Muscle layer of colon (tissue), 2 donors: ENCODE data around the gene NCOA3.

Experiments used
- H3K27ac ChIP-seq: one replicate; pipeline ENCODE4 v1.7.0; 2013; ENCODE audit warnings: low read depth, mild to moderate bottlenecking, low read length, moderate library complexity
- H3K27me3 ChIP-seq, 2 donors: one replicate each; pipeline ENCODE4 v1.7.0; 2013; ENCODE audit warnings: low read length in 2 of 2, mild to moderate bottlenecking in 2 of 2; ENCODE audit not compliant: insufficient read depth in 2 of 2, control insufficient read depth in 1 of 2
- H3K36me3 ChIP-seq: one replicate; pipeline ENCODE4 v1.7.0; 2013; ENCODE audit warnings: mild to moderate bottlenecking, low read length; ENCODE audit not compliant: insufficient read depth
- H3K4me1 ChIP-seq: one replicate; pipeline ENCODE4 v1.7.0; 2013; ENCODE audit warnings: mild to moderate bottlenecking, low read length; ENCODE audit not compliant: insufficient read depth
- H3K4me3 ChIP-seq, 2 donors: one replicate each; pipeline ENCODE4 v1.7.0; 2013; ENCODE audit warnings: low read length in 2 of 2, low read depth in 1 of 2, mild to moderate bottlenecking in 1 of 2, moderate library complexity in 1 of 2
- H3K9ac ChIP-seq: one replicate; pipeline ENCODE4 v1.7.0; 2013; ENCODE audit warnings: low read length
- H3K9me3 ChIP-seq: one replicate; pipeline ENCODE4 v1.7.0; 2013; ENCODE audit warnings: mild to moderate bottlenecking, low read length
- donor health status: abdominal sarcoma.
- donor health status: Adenocarcinoma of cecum.

Gene NCOA3

GRCh38 chr20:47655635-47656034 is 153.9 kb downstream of the NCOA3 start:
- Histone ChIP-seq H3K4me3 (no peak overlapping the region), H3K36me3 (peaks cover 34% of the 10 kb centered on the region), H3K27ac (no peak overlapping the region), H3K9ac (no peak overlapping the region), H3K9me3 (no peaks in the 10 kb centered on the region), H3K4me1 (no peaks in the 10 kb centered on the region), H3K27me3 (no peaks in the 10 kb centered on the region)

DNA sequence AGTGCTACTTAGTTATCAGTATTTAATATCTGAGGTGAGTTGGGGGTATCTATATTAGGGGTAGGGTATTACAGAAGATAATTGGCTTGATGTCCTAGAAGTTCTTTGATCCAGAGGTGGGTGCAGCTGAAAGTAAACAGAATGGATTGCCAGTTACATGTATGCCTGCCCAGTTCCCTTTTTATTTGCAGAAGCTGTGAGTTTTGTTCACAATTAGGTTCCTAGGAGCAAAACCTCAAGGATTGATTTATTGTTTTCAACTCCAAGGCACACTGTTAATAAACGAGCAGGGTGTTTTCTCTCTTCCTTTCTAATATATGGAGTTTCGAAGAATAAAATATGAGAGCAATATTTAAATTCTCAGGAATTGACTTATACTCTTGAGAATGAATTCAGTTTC is 154.6 kb downstream of the NCOA3 start:
- no peaks in the 10 kb centered on the region for H3K9me3 ChIP-seq
- no peaks in the 10 kb centered on the region for H3K27me3 ChIP-seq
- no peak overlapping the region for H3K27ac ChIP-seq
- H3K4me3 ChIP-seq = no peak overlapping the region
- H3K9ac ChIP-seq = no peak overlapping the region
- H3K4me1 ChIP-seq = no peaks in the 10 kb centered on the region
- H3K36me3 ChIP-seq = peaks cover 30% of the 10 kb centered on the region

DNA sequence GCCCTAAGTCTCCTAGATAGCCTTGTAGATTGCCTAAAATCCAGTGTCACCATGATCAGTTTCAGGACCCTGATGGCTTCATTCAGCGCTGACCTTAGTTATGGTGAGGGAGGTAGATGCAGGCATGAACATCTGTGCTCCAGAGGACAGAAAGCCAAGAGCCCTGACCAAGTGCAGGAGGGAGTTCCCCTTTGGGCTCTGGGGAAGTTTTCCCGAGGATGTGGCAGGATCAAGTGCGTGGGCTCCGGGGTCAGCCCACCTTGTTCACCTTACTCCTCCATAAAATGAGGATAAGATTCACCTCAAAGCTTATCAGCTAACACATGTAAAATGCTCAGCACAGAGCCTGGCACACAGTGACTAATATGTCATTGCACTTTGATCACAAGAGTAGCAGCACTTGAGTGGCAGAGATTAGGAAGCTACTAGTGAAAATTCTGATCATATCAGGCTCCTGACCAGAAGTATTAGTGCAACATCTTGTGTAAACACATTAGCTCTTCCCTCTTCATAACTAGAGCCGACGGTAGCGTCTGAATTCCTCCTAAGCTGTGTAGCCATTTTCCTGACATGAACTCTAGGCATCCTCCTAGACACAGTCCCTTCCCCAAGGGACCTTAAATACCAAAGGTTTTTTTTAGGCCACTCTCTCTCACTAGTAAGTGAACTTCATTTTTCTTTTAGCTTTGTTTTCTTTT is 158.4 kb downstream of the NCOA3 start:
- no peak overlapping the region for H3K9ac ChIP-seq
- H3K9me3 ChIP-seq = no peaks in the 10 kb centered on the region
- no peaks in the 10 kb centered on the region for H3K27me3 ChIP-seq
- H3K27ac ChIP-seq = no peak overlapping the region
- H3K36me3 ChIP-seq = peaks cover 25% of the 10 kb centered on the region
- H3K4me3 ChIP-seq = no peak overlapping the region
- H3K4me1 ChIP-seq = peaks cover 4% of the 10 kb centered on the region

- peaks cover 25% of the 10 kb centered on the region for H3K36me3 ChIP-seq
- H3K9me3 ChIP-seq = no peaks in the 10 kb centered on the region
- H3K4me1 ChIP-seq = peaks cover 4% of the 10 kb centered on the region
- no peak overlapping the region for H3K4me3 ChIP-seq
- no peak overlapping the region for H3K27ac ChIP-seq
- H3K9ac ChIP-seq = no peak overlapping the region
- H3K27me3 ChIP-seq = no peaks in the 10 kb centered on the region
These were observed 158.9 kb downstream of the NCOA3 start for GRCh38 chr20:47660602-47660905.

DNA sequence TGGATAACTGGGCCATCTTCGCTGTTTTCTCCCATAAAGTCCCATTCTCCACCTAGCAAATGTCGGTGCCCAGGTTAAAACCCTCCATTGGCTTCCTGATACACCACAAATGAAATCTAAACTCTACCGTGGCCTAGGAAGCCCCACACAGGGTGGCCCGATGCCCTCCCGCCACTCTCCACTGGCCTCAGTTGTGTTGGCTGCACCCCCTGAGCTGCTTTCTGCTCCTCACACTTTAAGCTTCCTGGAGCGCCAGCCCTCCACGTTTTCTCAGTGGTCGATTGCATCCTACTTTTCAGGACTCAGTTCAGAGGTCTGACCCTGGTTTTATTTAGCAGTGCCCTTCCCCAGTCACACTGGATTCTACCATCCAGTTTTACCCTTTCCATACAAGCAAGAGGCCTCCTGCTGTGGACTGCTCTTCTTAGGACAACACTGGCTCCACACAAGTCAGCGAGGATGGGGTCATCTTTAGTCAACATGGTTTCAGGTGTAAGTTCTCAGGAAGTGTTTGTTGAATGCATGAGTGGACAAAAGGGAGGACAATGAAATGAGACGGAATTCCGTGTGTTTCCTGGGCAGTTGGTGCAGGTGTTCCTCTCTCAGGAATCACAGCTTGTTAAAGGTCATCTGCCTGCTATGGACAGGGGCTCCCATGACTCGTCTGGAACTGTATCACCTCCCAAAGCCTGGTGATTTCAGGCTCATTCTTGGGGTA is 159.5 kb downstream of the NCOA3 start:
- H3K27me3 ChIP-seq = no peaks in the 10 kb centered on the region
- no peak overlapping the region for H3K27ac ChIP-seq
- H3K4me1 ChIP-seq = peaks cover 4% of the 10 kb centered on the region
- H3K4me3 ChIP-seq = no peak overlapping the region
- no peaks in the 10 kb centered on the region for H3K9me3 ChIP-seq
- peaks cover 25% of the 10 kb centered on the region for H3K36me3 ChIP-seq
- no peak overlapping the region for H3K9ac ChIP-seq

GRCh38 chr20:47661714-47662113 is 160.0 kb downstream of the NCOA3 start:
- H3K4me1 ChIP-seq = peaks cover 4% of the 10 kb centered on the region
- H3K36me3 ChIP-seq = peaks cover 25% of the 10 kb centered on the region
- no peak overlapping the region for H3K27ac ChIP-seq
- H3K4me3 ChIP-seq = no peak overlapping the region
- no peaks in the 10 kb centered on the region for H3K9me3 ChIP-seq
- no peak overlapping the region for H3K9ac ChIP-seq
- H3K27me3 ChIP-seq = no peaks in the 10 kb centered on the region

- Histone ChIP-seq H3K4me1 (peaks cover 4% of the 10 kb centered on the region), H3K27me3 (no peaks in the 10 kb centered on the region), H3K27ac (no peak overlapping the region), H3K9ac (no peak overlapping the region), H3K4me3 (no peak overlapping the region), H3K36me3 (peaks cover 21% of the 10 kb centered on the region), H3K9me3 (no peaks in the 10 kb centered on the region)
These were observed 161.0 kb downstream of the NCOA3 start for GRCh38 chr20:47662483-47663353.

GRCh38 chr20:47663354-47664067 is 161.8 kb downstream of the NCOA3 start:
- Histone ChIP-seq H3K27me3 (no peaks in the 10 kb centered on the region), H3K36me3 (peaks cover 21% of the 10 kb centered on the region), H3K9ac (no peak overlapping the region), H3K27ac (no peak overlapping the region), H3K4me1 (peaks cover 4% of the 10 kb centered on the region), H3K4me3 (no peak overlapping the region), H3K9me3 (no peaks in the 10 kb centered on the region)

DNA sequence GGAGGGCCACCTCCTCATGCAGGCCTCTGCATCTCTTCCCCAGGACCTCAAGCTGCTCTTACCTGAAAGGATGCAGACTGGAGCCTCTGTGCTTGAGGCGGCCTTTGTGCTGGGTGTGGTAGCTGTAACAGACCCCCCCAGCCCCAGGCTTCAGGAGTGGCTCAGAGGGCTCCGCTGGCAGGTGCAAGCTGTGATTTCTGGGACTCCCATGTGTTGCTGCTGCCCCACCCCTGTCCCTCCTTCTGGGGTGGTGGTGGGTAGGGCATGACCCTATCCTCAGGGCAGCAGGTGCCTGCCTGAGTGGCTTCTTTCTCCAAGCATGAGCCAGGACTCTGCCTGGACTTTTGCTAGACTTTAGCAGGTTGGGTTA is 162.4 kb downstream of the NCOA3 start:
- Histone ChIP-seq H3K27me3 (no peaks in the 10 kb centered on the region), H3K4me3 (no peak overlapping the region), H3K36me3 (peaks cover 19% of the 10 kb centered on the region), H3K9ac (no peak overlapping the region), H3K27ac (no peak overlapping the region), H3K4me1 (peaks cover 4% of the 10 kb centered on the region), H3K9me3 (no peaks in the 10 kb centered on the region)

GRCh38 chr20:47664744-47665143 is 163.1 kb downstream of the NCOA3 start:
- Histone ChIP-seq H3K36me3 (peaks cover 12% of the 10 kb centered on the region), H3K9me3 (no peaks in the 10 kb centered on the region), H3K4me3 (no peak overlapping the region), H3K27ac (no peak overlapping the region), H3K27me3 (no peaks in the 10 kb centered on the region), H3K9ac (no peak overlapping the region), H3K4me1 (peaks cover 4% of the 10 kb centered on the region)
